Large intestine (tissue), 3 donors: ENCODE results near the gene ATP2C2. TPM values are rescaled to one million over a fixed set of nuclear protein-coding genes. Genes with fewer than 3 reads are reported as not detected.

Experiments
- DNase-seq, 2 donors: peaks; one replicate each; pipeline versions ENCODE4 v3.0.0 to v3.0.0-alpha.2; 2013
- H3K27ac ChIP-seq: one replicate; pipeline ENCODE4 v1.5.1; 2013; ENCODE audit warnings: low read length
- H3K27me3 ChIP-seq: 2 replicates; pipeline ENCODE4 v1.6.1; 2013; ENCODE audit warnings: low read length; ENCODE audit not compliant: control insufficient read depth, insufficient read depth
- H3K36me3 ChIP-seq: 2 replicates; pipeline ENCODE4 v1.6.1; 2013; ENCODE audit warnings: low read length; ENCODE audit not compliant: control insufficient read depth, insufficient read depth
- H3K4me1 ChIP-seq: one replicate; pipeline ENCODE4 v1.6.1; 2013; ENCODE audit warnings: low read length; ENCODE audit not compliant: control insufficient read depth, insufficient read depth
- H3K4me3 ChIP-seq: one replicate; pipeline ENCODE4 v1.5.1; 2013; ENCODE audit warnings: low read length
- H3K9me3 ChIP-seq: one replicate; pipeline ENCODE4 v1.6.1; 2013; ENCODE audit warnings: mild to moderate bottlenecking, low read depth, low read length, moderate library complexity; ENCODE audit not compliant: control insufficient read depth
- WGBS: methylation state at CpG from one replicate; pipeline ENCODE4 v1.1.5; 2013; ENCODE audit warnings: low lambda C conversion rate; ENCODE audit not compliant: insufficient coverage; 5-methylcytosine and 5-hydroxymethylcytosine counted together
- polyA plus RNA-seq: library from polyadenylated mRNA; unstranded; fragments of 120-200 nt; gene quantifications from one replicate; pipeline ENCODE4 v1.2.1, GENCODE V29; 2013

ATP2C2 gene
- polyA plus RNA-seq, 1 donor: 17.4 TPM

- no CpG with 5 or more reads among the region's 9 CpGs for WGBS
- Histone ChIP-seq H3K4me1 (peaks cover 25% of the 10 kb centered on the region), H3K4me3 (peak overlapping the region; percentile 76)
Observed at GRCh38 chr16:84367297-84367680, 1.0 kb upstream of the ATP2C2 start.

GRCh38 chr16:84367750-84368307 lies 509 bp upstream of the ATP2C2 start:
- Histone ChIP-seq H3K27ac (peak overlapping the region; percentile 56), H3K27me3 (peaks cover 32% of the 10 kb centered on the region), H3K9me3 (no peaks in the 10 kb centered on the region), H3K36me3 (no peaks in the 10 kb centered on the region), H3K4me3 (peak overlapping the region; percentile 76), H3K4me1 (peaks cover 25% of the 10 kb centered on the region)
- no CpG with 5 or more reads among the region's 27 CpGs for WGBS
- peak in 1 of 2 donors; percentile 65 for DNase-seq

More at GRCh38 chr16:84367297-84367680, 1.0 kb upstream of the ATP2C2 start:
- DNase-seq: no peak
- no peaks in the 10 kb centered on the region for H3K36me3 ChIP-seq
- no peak overlapping the region for H3K27ac ChIP-seq
- peaks cover 32% of the 10 kb centered on the region for H3K27me3 ChIP-seq
- no peaks in the 10 kb centered on the region for H3K9me3 ChIP-seq

GRCh38 chr16:84369105-84369504 lies 767 bp downstream of the ATP2C2 start:
- DNase-seq: no peak
- WGBS: 54% methylated on average over 3 of the region's 7 CpGs
- H3K27ac ChIP-seq: no peak overlapping the region
- H3K4me1 ChIP-seq: peaks cover 25% of the 10 kb centered on the region
- H3K4me3 ChIP-seq: peak overlapping the region; percentile 76
- H3K36me3 ChIP-seq: no peaks in the 10 kb centered on the region
- peaks cover 32% of the 10 kb centered on the region for H3K27me3 ChIP-seq
- no peaks in the 10 kb centered on the region for H3K9me3 ChIP-seq

- no CpG with 5 or more reads among the region's 11 CpGs for WGBS
- DNase-seq: peak in 1 of 2 donors; percentile 68
- no peak overlapping the region for H3K4me3 ChIP-seq
Observed at GRCh38 chr16:84369938-84370627, 1.7 kb downstream of the ATP2C2 start.

DNA sequence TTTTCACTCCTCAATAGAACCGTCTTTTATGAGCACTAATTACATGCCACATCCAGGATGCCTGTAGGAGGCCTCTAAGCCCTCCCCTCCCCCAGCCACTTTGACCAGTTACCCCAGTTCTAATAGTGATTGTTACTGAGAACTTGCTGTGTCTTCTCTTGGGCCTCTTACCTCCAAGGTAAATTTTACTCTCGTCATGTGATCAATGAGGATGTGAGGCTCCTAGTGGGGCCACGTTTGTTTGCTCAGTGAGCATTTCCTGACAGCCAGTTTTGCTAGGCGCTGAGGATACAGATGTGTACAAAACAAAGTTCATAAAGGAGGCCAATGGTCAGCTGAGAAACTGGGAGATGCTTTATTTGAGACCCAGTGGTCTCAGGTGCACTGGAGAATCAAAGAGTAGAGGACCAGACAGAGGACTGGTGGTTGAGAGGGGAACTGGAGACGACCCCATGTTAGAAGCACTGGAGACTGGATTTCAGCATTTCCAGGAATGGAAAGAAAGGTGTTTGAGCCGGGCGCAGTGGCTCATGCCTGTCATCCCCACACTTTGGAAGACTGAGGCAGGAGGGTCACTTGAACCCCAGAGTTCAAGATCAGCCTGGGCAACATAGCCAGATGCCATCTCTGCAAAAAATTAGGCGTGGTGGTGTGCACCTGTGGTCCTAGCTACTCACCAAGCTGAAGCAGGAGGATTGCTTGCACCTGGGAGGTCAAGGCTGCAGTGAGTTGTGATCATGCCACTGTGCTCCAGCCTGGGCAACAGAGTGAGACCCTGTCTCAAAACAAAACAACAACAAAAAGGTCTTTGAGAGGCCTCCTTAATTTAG lies 2.6 kb downstream of the ATP2C2 start:
- Histone ChIP-seq H3K4me3 (no peak overlapping the region), H3K27me3 (peaks cover 29% of the 10 kb centered on the region), H3K9me3 (no peaks in the 10 kb centered on the region), H3K4me1 (peaks cover 25% of the 10 kb centered on the region), H3K27ac (peak overlapping the region; percentile 66), H3K36me3 (no peaks in the 10 kb centered on the region)
- WGBS: 20% methylated on average over 1 of the region's 8 CpGs
- DNase-seq: peak in 1 of 2 donors; percentile 80

More at GRCh38 chr16:84369938-84370627, 1.7 kb downstream of the ATP2C2 start:
- peak overlapping the region; percentile 66 for H3K27ac ChIP-seq
- H3K36me3 ChIP-seq: no peaks in the 10 kb centered on the region
- H3K4me1 ChIP-seq: peaks cover 25% of the 10 kb centered on the region
- H3K27me3 ChIP-seq: peaks cover 32% of the 10 kb centered on the region
- no peaks in the 10 kb centered on the region for H3K9me3 ChIP-seq

GRCh38 chr16:84371553-84371865 lies 3.2 kb downstream of the ATP2C2 start:
- Histone ChIP-seq H3K9me3 (no peaks in the 10 kb centered on the region), H3K27me3 (peaks cover 29% of the 10 kb centered on the region), H3K36me3 (no peaks in the 10 kb centered on the region), H3K4me1 (peaks cover 25% of the 10 kb centered on the region), H3K4me3 (no peak overlapping the region), H3K27ac (no peak overlapping the region)
- no peak for DNase-seq
- WGBS: no CpG with 5 or more reads among the region's 4 CpGs

DNA sequence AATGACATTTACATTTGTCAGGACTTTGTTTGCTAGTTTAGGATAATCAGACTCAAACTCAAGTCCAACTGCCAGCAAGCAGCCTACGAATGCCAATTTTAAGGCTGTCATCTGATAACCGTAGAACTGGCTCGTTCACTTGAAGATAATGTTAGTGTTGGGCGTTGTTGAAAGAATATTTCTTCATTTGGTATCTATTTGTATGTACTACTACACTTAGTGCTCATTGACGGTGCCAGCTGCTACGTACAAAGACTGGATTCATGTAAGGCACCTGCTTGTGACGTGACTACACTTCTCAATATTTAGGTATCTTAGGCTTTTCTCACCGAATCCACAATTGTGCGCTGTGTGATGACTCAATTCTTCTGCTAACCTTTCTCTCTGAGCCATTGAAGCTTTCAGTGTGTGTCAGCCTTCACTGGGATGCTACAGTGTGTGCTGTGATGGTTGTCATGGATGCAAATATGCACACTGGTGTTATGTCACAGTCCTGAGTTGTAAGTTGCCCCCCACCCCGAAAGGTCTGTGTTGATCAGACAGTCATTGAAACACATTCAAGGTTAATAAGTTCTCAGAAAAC lies 5.7 kb downstream of the ATP2C2 start:
- Histone ChIP-seq H3K27ac (no peak overlapping the region), H3K4me3 (no peak overlapping the region), H3K27me3 (peaks cover 7% of the 10 kb centered on the region), H3K9me3 (no peaks in the 10 kb centered on the region), H3K36me3 (no peaks in the 10 kb centered on the region), H3K4me1 (peaks cover 21% of the 10 kb centered on the region)
- WGBS: 75% methylated on average over 4 of the region's 10 CpGs
- DNase-seq: no peak

GRCh38 chr16:84378099-84378498 lies 9.8 kb downstream of the ATP2C2 start:
- 80% methylated on average over 1 of the region's 7 CpGs for WGBS
- Histone ChIP-seq H3K9me3 (no peaks in the 10 kb centered on the region), H3K4me3 (no peak overlapping the region), H3K36me3 (no peaks in the 10 kb centered on the region), H3K27me3 (no peaks in the 10 kb centered on the region), H3K27ac (no peak overlapping the region), H3K4me1 (no peaks in the 10 kb centered on the region)
- no peak for DNase-seq

- Histone ChIP-seq H3K27ac (no peak overlapping the region), H3K27me3 (no peaks in the 10 kb centered on the region), H3K36me3 (no peaks in the 10 kb centered on the region), H3K4me1 (no peaks in the 10 kb centered on the region), H3K9me3 (no peaks in the 10 kb centered on the region), H3K4me3 (no peak overlapping the region)
- WGBS: 100% methylated on average over 1 of the region's 13 CpGs
- DNase-seq: no peak
Observed at GRCh38 chr16:84378567-84378966, 10.2 kb downstream of the ATP2C2 start.

DNA sequence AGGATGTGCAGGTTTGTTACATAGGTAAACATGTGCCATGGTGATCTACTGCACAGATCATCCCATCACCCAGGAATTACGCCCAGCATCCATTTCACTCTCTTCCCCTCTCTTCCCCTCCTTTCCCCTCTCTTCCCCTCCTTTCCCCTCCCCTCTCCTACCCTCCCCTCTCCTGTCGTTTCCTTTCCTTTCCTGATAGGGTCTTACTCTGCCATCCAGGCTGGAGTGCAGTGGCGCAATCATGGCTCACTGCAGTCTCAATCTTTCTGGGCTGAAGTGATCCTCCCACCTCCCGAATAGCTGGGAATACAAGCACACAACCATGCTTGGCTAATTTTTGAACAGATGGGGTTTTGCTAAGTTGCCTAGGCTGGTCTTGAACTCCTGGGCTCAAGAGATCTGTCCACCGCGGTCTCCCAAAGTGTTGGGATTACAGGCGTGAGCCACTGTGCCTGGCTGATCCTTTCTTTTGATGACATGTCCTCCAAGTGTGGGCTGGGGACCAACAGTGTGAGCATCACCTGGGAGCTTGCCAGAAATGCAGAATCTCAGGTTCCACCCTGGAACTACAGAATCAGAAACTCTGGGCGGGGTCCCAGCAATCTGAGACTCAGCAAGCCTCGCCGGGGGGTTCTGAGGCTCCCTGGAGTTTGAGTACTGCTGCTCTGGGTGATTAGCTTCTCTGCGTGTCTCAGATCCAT lies 10.8 kb downstream of the ATP2C2 start:
- no CpG with 5 or more reads among the region's 11 CpGs for WGBS
- H3K36me3 ChIP-seq: no peaks in the 10 kb centered on the region
- no peak overlapping the region for H3K27ac ChIP-seq

More for the DNA sequence above, 10.8 kb downstream of the ATP2C2 start:
- Histone ChIP-seq H3K4me3 (no peak overlapping the region), H3K4me1 (no peaks in the 10 kb centered on the region), H3K9me3 (no peaks in the 10 kb centered on the region), H3K27me3 (no peaks in the 10 kb centered on the region)
- DNase-seq: no peak
